Urothelium cell line (cell line): ENCODE results near the gene SPATA24.

ENCODE experiments used
- DNase-seq: peaks from one replicate; pipeline ENCODE4 v3.0.0; 2011; ENCODE audit warnings: low spot score, mixed read lengths
- FAIRE-seq: peaks from 2 replicates; lab custom pipeline; 2011; peaks lifted over from hg19 to GRCh38; lab: Jason Lieb, UNC

The SPATA24 gene

GRCh38 chr5:139383993-139384590 is 19.8 kb downstream of the SPATA24 start:
- FAIRE-seq = no peak
- no peak for DNase-seq

DNA sequence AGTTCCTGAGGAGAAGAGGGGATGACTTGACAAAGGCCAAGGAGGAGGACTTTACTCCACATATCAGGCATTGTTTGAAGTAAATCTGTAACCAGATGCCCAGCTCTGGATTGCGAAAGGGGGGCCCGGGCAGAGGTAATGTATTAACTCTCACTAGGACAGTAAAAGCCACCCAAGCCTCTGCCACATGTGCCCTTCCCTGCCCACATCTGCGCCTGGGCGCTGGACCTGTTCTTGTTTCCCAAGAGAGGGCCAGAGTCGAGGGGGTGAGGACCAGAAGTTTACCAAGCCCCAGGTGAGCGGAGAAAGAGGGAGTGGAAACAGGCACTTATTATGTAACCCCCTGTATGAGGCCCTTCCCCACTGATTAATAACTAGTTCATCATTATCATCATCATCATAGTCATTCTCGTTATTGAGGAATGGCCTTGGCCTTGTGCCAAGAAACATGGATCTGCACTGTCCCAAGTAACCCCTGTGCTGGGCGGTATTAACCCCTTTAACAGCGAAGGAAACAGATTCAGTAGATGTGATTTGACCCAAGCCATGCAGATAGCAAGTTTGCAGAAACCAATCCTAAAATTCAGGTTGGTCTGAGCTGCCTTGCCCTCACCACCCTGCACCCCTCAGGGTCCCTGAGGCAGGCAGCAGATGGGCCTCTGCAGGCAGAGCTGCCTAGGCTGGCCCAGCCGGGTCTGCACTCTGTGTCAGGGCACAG is 20.5 kb downstream of the SPATA24 start, which contains the start of gene SLC23A1:
SLC23A1 (minus strand) TSS at position 23 of the 718 bp plus-strand sequence. CDS start 44 bp downstream, outside the sequence.
- FAIRE-seq = no peak
- no peak for DNase-seq

- no peak for FAIRE-seq
- no peak for DNase-seq
Observed at GRCh38 chr5:139382807-139383206, 21.1 kb downstream of the SPATA24 start.

- FAIRE-seq (no peak), DNase-seq (no peak)
Observed at GRCh38 chr5:139381837-139382761, 21.8 kb downstream of the SPATA24 start.

DNA sequence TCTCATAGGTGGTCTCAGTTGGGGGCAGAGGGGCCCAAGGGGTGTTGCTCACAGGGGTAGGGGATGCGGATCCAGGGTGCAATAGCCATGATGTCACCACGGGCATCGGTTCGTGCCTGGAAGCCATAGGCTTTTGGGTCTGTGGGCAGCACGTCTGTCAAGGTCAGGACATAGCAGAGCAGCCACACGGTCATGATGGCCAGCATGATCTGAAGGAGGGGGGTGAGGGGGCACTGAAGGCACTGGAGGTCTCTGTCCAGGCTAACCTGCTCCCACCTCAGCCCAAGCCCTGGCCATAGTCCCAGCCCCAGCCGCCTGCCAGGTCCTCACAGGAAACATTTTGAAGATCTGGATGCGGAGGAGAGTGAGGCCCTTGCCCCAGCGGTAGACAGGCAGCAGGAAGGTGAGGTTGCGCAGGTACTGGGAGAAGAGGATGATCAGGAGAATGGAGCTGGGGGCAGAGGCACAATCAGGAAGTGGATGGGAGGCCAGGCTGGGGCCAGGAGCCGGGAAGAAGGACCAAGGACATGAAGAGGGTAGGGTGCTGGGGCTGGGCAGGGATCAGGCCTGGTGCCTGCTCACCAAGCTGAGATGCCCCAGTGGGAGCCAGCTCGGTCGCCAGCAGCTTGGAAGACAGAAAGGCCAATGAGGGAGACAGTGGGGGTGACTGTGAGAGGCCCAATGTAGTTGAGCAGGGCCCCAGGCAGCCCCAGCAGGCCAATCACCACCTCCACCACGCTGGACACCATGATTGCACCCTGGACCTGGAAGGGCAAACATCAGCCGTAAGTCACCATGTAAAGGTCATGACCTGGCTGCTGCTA is 24.1 kb downstream of the SPATA24 start:
- DNase-seq (no peak), FAIRE-seq (no peak)

- FAIRE-seq = no peak
- no peak for DNase-seq
Observed at GRCh38 chr5:139378941-139379361, 24.9 kb downstream of the SPATA24 start.

- FAIRE-seq = no peak
- DNase-seq = no peak
Observed at GRCh38 chr5:139378101-139378825, 25.6 kb downstream of the SPATA24 start.

GRCh38 chr5:139377226-139377625 is 26.7 kb downstream of the SPATA24 start:
- FAIRE-seq = no peak
- no peak for DNase-seq

- FAIRE-seq = no peak
Observed at GRCh38 chr5:139376364-139376763, 27.5 kb downstream of the SPATA24 start.

DNA sequence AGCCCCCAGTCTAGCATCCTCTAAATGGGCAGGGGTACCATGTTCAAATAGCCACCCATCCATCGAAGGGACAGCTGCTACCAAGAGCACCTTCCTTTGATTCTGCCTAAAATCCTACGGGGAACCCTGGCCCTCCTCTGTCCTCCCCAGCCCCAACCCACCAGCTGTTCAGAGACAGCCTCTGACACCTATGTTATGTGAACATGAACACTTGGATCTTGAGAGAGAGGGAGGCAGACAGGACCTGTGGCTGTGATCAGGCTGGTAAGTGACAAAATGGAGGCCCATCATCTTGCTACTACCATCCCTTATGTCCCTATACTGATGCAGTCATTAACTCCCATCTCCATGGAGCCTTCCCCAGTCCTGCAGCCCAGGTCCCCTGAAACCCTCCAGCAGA is 29.0 kb downstream of the SPATA24 start:
- no peak for DNase-seq
- no peak for FAIRE-seq

More at GRCh38 chr5:139376364-139376763, 27.5 kb downstream of the SPATA24 start:
- DNase-seq = no peak

DNA sequence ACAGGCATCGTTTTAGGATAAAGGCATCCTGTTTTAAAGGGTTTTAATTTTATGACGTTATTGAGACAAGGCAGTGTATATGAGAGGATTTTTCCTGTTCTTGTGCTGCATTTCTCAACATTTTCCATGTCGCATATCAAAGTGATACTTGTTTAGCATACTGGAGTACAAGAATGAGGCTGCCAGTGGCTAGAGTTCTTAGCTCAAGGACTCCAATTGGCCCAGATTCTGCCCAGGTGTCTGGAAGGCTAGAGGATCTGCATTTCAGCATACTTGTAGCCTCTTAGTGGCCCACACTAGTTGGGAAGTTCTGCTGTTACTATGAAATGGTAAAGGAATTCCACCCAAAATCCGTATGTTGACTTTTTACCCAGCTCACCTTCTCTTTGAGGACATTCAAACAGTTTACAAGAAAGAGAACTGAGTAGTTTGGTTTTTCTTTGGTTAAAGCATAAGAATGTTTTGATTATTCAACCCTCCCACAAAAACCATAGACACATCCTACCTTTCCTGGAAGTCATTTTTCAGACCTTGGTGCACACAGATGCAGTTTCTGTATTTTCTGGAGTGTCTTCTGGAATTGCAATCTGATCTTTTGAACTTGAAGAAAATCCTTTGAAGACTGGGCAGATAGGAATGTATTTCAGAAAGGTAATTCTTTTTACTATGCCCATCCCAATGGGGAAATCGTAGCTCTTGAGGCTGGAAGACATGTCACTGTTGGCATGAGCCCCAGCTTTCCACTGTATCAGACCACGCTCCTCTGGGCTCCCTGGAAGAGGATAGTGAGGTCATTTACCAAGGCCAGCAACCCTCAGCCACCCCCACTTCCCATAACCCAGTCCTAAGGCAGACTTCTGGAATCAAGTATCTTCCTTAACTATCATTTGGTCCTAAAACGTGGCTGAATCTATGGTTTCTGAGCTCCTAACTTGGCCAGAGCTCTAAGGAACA is 32.1 kb downstream of the SPATA24 start:
- DNase-seq = no peak
- FAIRE-seq = no peak

GRCh38 chr5:139369181-139369580 is 34.7 kb downstream of the SPATA24 start:
- DNase-seq = no peak
- no peak for FAIRE-seq

- no peak for DNase-seq
- FAIRE-seq = no peak
Observed at GRCh38 chr5:139368613-139369012, 35.3 kb downstream of the SPATA24 start.

GRCh38 chr5:139364466-139364865 is 39.4 kb downstream of the SPATA24 start:
- DNase-seq (no peak), FAIRE-seq (no peak)

- FAIRE-seq (no peak), DNase-seq (no peak)
Observed at GRCh38 chr5:139363937-139364336, 40.0 kb downstream of the SPATA24 start.

- DNase-seq (no peak), FAIRE-seq (no peak)
Observed at GRCh38 chr5:139361835-139362429, 42.0 kb downstream of the SPATA24 start.

- FAIRE-seq (no peak), DNase-seq (no peak)
Observed at GRCh38 chr5:139360384-139360783, 43.5 kb downstream of the SPATA24 start.

GRCh38 chr5:139358064-139358463 is 45.8 kb downstream of the SPATA24 start:
- DNase-seq (no peak), FAIRE-seq (no peak)
